ENCODE data around the gene GON4L. TPM values are rescaled to one million over a fixed set of nuclear protein-coding genes. Genes with fewer than 3 reads are reported as not detected.
"Not testable (repeated sequence)": the region's sequence is repeated elsewhere in the genome, so short reads cannot be mapped to it uniquely, and the experiment has no call there.

Gene GON4L
- total RNA-seq, 1 donor from 2014 or later = 20.5 TPM

DNA sequence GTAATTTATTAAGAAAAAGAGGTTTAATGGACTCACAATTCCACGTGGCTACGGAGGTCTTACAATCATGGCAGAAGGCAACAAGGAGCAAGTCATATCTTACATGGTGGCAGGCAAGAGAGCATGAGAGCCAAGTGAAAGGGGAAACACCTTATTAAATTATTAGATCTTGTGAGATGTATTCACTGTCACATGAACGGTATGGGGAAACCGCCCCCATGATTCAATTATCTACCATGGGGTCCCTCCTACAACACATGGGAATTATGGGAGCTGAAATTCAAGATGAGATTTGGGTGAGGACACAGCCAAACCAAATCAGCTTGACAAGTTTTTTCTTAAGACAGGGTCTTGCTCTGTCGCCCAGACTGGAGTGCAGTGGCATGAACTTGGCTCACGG, 153.8 kb downstream of the GON4L start:
- DNase-seq (ENCODE audit: low read depth) (no peak), FAIRE-seq (no peak)
- no peak for TF ChIP-seq CTCF (IDR thresholded peaks at IDR 0.05; ENCODE audit: insufficient read depth, low read length, severe bottlenecking)
- Histone ChIP-seq H3K27me3 (ENCODE audit: control insufficient read depth, insufficient read depth, low read length) (no peaks in the 10 kb centered on the region), H3K4me3 (ENCODE audit: low read depth, low read length) (no peak overlapping the region), H3K36me3 (ENCODE audit: control insufficient read depth, insufficient read depth, low read length) (no peaks in the 10 kb centered on the region)

GRCh38 chr1:155701675-155702074, 155.3 kb downstream of the GON4L start:
- not testable (repeated sequence) for H3K4me3 ChIP-seq (ENCODE audit: low read depth, low read length); DNase-seq (ENCODE audit: low read depth); H3K27me3 ChIP-seq (ENCODE audit: control insufficient read depth, insufficient read depth, low read length); H3K36me3 ChIP-seq (ENCODE audit: control insufficient read depth, insufficient read depth, low read length); FAIRE-seq

Other genes starting within 250 kb of the GON4L start
- 39.3 and 69.0 TPM in 2 replicates for gene MSTO1, start 247.0 kb downstream of the GON4L start, total RNA-seq
- gene YY1AP1, start 168.4 kb downstream of the GON4L start, total RNA-seq = 24.0 and 36.6 TPM in 2 replicates
- 53.6 and 71.1 TPM in 2 replicates for gene DAP3, start 168.1 kb downstream of the GON4L start, total RNA-seq
- 0.26 and 0.77 TPM in 2 replicates for gene SYT11, start 2.4 kb upstream of the GON4L start, total RNA-seq
- gene RIT1, start 54.1 kb upstream of the GON4L start, total RNA-seq = 49.8 and 66.6 TPM in 2 replicates
- 20.3 and 30.3 TPM in 2 replicates for gene KHDC4, start 77.2 kb upstream of the GON4L start, total RNA-seq
- gene RXFP4, start 84.4 kb upstream of the GON4L start, total RNA-seq = not detected in 2 replicates
- gene ARHGEF2, start 121.3 kb upstream of the GON4L start, total RNA-seq = 57.1 and 79.2 TPM in 2 replicates
- 225 and 564 TPM in 2 replicates for gene SSR2, start 163.7 kb upstream of the GON4L start, total RNA-seq
- gene UBQLN4, start 196.6 kb upstream of the GON4L start, total RNA-seq = 13.7 and 17.4 TPM in 2 replicates
- 46.6 and 74.6 TPM in 2 replicates for gene LAMTOR2, start 197.6 kb upstream of the GON4L start, total RNA-seq
- 30.3 and 83.7 TPM in 2 replicates for gene RAB25, start 203.9 kb upstream of the GON4L start, total RNA-seq
- 0.13 and 0.53 TPM in 2 replicates for gene MEX3A, start 225.3 kb upstream of the GON4L start, total RNA-seq